HG02759 (cell line): ENCODE measurements around the gene ARAP3.
"Not testable (repeated sequence)": the region's sequence is repeated elsewhere in the genome, so short reads cannot be mapped to it uniquely, and the experiment has no call there.

ENCODE experiments used
- ATAC-seq: cut with Tn5 transposase; IDR thresholded peaks from one replicate; pipeline ENCODE4 v1.9.1; 2021; ENCODE audit warnings: mild to moderate bottlenecking, moderate library complexity; ENCODE audit not compliant: unreplicated experiment

The ARAP3 gene

GRCh38 chr5:141681695-141682641 is at the start of gene ARAP3:
TSS of gene ARAP3 (minus strand) at chr5:141682230. CDS start at chr5:141680486, 1,744 bp downstream.
- ATAC-seq = peak; percentile 59

GRCh38 chr5:141729387-141730006 is 47.5 kb upstream of the ARAP3 start:
- no peak for ATAC-seq

GRCh38 chr5:141725891-141726290 is 43.9 kb upstream of the ARAP3 start:
- no peak for ATAC-seq

GRCh38 chr5:141725174-141725573 is 43.1 kb upstream of the ARAP3 start:
- ATAC-seq = not testable (repeated sequence)

- no peak for ATAC-seq
Observed at GRCh38 chr5:141722266-141722665, 40.2 kb upstream of the ARAP3 start.

GRCh38 chr5:141717043-141717442 is 35.0 kb upstream of the ARAP3 start:
- peak; percentile 74 for ATAC-seq

GRCh38 chr5:141716468-141716867 is 34.4 kb upstream of the ARAP3 start:
- ATAC-seq = no peak

GRCh38 chr5:141716009-141716408 is 34.0 kb upstream of the ARAP3 start:
- no peak for ATAC-seq

- no peak for ATAC-seq
Observed at GRCh38 chr5:141715346-141715905, 33.4 kb upstream of the ARAP3 start.

GRCh38 chr5:141714542-141715310 is 32.7 kb upstream of the ARAP3 start:
- no peak for ATAC-seq

GRCh38 chr5:141713616-141714309 is 31.7 kb upstream of the ARAP3 start:
- no peak for ATAC-seq

- ATAC-seq = no peak
Observed at GRCh38 chr5:141711687-141712086, 29.7 kb upstream of the ARAP3 start.

GRCh38 chr5:141709699-141710267 is 27.8 kb upstream of the ARAP3 start:
- no peak for ATAC-seq

- ATAC-seq = no peak
Observed at GRCh38 chr5:141708016-141708415, 26.0 kb upstream of the ARAP3 start.

- ATAC-seq = no peak
Observed at GRCh38 chr5:141707510-141707909, 25.5 kb upstream of the ARAP3 start.

GRCh38 chr5:141706121-141706520 is 24.1 kb upstream of the ARAP3 start:
- ATAC-seq = no peak

- no peak for ATAC-seq
Observed at GRCh38 chr5:141705469-141705868, 23.4 kb upstream of the ARAP3 start.

- ATAC-seq = no peak
Observed at GRCh38 chr5:141704782-141705297, 22.8 kb upstream of the ARAP3 start.

GRCh38 chr5:141703133-141703561 is 21.1 kb upstream of the ARAP3 start:
- ATAC-seq = no peak
